HG03135 (cell line): ENCODE data around the gene PCSK5.
"Not testable (repeated sequence)": the region's sequence is repeated elsewhere in the genome, so short reads cannot be mapped to it uniquely, and the experiment has no call there.

Source experiments
- ATAC-seq: cut with Tn5 transposase; IDR thresholded peaks from one replicate; pipeline ENCODE4 v1.9.1; 2021; ENCODE audit warnings: mild to moderate bottlenecking, moderate library complexity; ENCODE audit not compliant: unreplicated experiment

The PCSK5 gene

DNA sequence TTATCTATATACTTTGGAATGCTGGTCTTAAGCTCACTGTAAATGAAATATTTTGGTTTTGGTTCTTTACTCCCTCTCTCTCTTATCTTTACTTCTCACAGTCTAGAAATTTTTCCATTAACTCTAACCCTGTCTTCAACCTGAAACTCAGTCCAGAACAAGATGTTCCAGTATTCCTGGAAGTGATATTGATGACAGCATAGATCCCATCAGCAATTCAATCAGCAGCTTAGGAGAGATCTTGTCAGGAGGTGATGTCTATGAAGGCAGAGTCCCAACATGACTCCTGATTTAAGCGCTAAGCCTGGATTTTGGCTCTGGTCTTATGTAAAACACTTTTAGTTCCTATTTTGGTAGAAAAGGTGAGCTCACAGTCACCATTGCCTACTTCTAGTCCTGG is 451.1 kb downstream of the PCSK5 start:
- ATAC-seq = no peak

DNA sequence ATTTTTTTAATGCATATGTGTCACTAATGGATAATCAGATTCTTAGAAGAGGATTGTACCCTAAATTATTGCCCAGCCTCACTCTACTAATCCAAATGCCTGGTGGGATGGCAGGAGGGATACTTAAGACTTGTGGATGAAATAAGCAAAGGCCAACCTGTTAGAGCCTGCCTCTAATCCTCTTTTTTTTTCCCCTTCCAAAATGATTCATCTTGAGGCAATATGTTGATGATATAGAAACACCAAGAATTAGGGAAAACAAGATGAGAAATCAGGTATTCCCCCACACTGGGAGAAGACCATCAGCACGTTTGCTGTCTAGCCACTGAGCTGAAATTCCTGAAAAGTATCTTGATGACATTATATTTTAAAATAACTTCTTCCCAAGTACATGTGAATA is 451.7 kb downstream of the PCSK5 start:
- ATAC-seq = no peak

DNA sequence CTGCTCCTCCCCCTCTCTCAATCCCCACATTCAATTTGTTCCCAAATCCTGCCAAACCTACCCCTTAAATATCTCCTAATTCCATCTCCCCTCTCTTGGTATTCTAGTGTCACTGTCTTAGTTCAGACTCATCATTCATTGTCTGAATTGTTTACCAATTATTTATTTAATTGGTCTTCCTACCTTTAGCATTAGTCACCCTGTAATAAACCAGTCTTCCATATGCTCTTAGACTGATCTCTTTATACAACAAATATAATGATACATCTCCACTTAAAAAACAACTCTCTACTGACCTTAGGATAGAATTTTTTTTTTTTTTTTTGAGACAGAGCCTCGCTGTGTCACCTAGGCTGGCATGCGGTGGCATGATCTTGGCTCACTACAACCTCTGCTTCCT is 452.4 kb downstream of the PCSK5 start:
- no peak for ATAC-seq

DNA sequence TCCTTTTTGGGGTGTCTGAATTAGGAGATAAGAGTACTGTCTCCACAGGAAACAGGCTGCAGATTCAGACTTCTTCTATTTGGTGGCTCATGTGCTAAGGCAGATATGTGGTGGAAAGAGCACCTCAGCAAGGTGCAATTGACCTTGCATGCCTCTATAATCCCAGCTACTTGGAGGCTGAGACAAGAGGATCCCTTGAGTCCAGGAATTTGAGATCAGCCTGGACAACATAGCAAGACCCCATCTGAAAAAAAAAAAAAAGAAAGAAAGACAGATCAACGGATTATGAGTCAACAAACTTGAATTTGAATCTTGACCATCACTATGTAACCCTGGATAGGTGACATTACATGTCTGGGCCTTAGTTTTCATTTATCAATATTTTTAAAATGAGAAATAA is 459.4 kb downstream of the PCSK5 start:
- no peak for ATAC-seq

DNA sequence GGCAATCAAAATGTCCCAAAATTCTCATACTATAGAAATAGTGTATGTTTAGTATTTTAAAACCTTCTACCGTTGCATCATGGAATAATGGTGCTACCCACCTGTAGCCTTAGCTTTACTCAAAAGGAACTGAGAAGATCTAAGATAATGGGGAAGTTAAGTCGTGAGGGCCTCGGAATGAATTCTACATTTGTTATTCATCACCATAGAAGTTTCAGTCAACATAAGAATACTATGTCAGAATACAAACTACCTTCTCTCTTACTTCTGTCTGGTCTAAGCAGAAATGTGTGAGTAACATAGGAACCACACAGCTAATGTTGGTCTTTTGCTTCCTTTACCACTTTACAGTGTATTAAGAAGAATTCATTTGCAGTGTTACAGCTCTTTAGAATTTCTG is 460.5 kb downstream of the PCSK5 start:
- ATAC-seq = no peak

DNA sequence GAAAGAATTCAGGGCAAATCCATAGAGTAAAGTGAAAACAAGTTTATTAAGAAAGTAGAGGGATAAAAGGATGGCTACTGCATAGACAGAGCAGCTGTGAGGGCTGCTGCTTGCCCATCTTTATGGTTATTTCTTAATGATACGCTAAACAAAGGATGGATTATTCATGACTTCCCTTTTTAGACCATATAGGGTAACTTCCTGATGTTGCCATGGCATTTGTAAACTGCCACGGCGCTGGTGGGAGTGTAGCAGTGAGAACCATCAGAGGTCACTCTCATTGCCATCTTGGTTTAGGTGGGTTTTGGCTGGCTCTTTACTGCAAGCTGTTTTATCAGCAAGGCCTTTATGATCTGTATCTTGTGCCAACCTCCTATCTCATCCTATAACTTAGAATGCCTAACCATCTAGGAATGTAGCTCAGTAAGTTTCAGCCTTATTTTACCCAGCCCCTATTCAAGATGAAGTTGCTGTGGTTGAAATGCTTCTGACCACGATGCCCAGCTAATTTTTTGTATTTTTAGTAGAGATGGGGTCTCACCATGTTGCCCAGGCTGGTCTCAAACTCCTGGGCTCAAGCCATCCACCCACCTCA is 461.6 kb downstream of the PCSK5 start:
- ATAC-seq = no peak

DNA sequence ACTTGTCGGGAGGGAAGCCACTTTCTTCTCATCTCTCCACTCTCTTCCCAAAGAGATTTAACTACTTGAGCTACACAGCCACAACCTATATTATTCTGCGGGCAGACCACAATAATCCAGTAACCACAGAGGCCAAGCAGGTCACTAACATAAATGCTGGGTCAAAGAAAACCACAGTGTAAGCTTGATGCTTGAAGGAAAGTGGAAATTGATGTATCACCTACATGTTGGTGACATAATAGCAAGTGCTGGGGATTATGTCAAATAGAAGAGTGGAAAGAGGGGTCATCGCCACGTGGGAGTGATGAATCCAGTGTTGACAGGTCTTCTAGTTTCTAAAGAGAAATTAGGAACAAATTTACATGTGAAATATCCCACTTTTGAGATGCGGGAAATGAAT is 462.8 kb downstream of the PCSK5 start:
- ATAC-seq = no peak

DNA sequence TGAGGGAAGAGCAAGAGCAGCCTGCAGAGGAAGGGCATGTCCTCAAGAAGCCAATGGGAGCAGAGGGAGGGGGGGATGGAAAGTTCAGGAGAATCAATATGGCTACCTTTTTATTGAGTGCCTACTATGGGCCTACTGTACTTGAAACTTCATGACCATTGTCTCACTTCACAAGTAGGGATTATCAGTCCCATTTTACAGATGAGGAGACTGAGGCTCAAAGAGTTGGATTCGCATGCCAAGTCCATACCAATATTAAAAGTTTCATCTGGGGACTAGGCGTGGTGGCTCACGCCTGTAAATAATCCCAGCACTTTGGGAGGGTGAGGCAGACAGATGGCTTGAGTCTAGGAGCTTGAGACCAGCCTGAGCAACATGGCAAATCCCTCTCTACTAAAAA is 463.7 kb downstream of the PCSK5 start:
- ATAC-seq = no peak

DNA sequence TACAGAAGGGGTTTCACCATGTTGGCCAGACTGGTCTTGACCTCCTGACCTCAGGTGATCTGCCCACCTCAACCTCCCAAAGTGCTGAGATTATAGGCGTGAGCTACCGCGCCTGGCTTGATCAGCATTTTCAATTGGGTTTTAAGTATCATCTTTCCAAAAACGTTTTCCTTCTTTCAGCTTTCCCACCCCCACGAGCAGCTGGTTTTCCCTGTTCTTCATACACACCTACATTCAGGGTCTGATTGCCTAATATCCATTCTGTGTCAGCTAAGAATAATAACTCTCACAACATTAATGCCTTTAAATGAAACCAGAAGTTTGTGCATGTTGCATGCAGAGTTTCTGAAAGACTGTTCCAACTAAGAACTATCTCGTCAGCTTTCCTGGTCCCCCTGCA is 465.4 kb downstream of the PCSK5 start:
- no peak for ATAC-seq

DNA sequence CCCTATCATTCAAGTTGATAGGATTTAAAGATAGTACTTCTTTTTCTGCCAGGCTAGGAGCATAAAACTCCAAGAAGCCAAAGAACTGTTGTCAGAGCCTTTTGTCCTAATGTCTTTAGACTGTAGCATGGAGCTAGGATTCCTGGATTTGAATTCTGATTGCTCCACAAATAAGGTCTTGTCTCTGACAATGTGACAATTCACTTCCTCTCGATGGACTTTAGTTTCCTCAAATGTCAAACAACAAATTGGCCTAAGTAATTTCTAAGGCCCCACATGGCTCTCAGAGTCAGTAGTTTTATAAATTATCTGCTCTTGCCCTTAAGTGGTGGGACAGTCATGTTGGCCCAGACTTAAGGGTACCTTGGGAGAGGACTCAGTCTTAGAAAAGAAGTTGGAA is 467.1 kb downstream of the PCSK5 start:
- no peak for ATAC-seq

DNA sequence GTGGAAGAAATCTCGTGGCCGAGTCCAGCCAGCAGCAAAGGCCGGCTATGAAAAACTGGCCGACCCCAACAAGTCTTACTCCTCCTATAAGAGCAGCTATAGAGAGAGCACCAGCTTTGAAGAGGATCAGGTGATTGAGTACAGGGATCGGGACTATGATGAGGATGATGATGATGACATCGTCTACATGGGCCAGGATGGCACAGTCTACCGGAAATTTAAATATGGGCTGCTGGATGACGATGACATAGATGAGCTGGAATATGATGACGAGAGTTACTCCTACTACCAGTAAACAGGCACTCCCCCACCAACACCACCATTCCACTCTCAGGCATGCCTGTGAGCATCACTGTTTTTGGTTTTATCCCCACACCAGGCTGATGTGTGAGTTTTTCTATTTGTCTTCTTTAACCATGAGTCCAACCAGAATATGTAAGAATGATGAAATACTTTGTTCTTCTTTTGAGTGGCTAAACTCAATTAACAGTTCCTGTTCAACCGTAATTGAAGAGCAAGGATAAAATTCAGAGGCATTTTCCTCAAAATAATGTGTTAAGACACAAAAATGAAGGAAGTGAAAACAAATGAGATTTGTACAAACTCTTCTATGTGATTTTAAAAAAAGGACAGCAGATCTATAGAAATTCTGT is 468.3 kb downstream of the PCSK5 start:
- ATAC-seq = no peak

DNA sequence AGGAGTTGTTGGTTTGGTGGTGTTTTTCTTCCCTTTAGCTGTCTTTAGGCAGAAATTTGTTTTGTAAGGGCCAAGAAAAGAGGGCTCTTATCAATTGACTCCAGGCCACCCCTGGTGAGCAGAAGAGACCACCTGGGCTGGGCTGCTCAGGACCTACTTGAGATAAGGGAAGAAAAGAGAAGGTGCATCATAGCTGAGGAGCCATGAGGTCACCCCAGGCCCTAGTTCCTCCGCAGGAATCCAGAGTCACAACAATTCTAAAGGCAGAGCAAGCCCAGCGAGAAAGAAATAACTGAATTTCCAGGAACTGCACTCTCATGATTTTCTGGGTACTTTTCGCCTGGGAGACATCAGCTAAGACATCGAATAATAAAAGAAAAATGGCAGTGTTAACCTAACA is 468.9 kb downstream of the PCSK5 start:
- ATAC-seq = no peak

DNA sequence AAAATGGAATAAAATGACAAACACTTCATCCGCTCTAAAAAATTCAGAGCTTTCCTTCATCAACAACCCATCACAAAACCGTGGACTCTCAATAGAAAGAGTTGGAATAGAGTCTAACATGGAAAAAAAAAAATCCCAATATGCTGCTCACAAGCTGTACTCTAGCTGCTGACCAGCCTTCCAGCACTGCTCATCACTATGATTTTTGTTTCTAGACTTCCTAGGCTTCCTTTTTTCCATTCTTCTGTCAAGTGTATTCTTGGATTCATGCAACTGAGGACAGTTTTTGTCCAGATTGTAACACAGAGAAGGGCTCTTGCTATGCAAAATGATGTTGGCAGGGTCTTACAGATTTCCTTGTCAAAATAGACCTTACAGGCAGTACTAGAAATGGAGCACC is 469.3 kb downstream of the PCSK5 start:
- ATAC-seq = no peak

DNA sequence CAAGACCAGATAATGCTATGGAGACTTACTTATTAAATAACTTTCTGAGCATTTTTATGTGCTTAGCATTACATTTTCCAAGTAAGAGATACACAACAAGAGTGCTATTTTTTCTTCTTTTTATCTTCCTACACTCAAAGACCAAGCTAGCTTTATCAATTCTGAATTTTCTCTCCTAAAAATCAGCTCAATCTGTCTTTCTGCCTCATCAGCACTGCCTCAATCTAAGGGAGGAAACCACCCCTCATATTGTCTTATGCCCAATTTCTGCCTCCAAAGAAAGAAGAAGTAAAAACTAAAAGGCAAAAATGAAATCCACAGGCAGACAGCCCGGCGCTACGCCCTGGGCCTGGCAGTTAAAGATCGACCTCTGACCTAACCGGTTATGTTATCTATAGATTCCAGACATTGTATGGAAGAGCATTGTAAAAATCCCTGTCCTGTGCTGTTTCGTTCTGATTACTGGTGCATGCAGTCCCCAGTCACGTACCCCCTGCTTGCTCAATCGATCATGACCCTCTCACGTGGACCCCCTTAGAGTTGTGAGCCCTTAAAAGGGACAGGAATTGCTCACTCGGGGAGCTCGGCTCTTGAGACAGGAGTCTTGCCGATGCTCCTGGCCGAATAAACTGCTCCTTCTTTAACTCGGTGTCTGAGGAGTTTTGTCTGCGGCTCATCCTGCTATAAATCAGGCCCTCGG is 472.0 kb downstream of the PCSK5 start:
- not testable (repeated sequence) for ATAC-seq

DNA sequence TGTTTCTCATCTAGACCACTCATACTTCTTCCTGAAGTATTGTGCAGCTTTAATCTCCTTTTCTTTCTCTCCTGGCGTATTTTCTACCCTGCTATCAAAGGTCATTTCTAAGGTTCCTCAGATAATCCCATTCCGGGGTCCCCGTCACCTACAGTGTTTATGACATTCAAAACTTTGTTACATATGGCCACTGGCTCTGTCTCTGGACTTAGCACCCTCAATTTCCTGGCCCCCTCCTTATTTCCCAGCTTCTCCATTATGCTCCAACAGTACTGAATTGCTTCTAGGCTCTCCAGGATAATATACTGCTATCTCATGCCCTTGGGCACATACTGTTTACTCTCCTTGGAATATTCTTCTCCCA is 472.5 kb downstream of the PCSK5 start:
- no peak for ATAC-seq

DNA sequence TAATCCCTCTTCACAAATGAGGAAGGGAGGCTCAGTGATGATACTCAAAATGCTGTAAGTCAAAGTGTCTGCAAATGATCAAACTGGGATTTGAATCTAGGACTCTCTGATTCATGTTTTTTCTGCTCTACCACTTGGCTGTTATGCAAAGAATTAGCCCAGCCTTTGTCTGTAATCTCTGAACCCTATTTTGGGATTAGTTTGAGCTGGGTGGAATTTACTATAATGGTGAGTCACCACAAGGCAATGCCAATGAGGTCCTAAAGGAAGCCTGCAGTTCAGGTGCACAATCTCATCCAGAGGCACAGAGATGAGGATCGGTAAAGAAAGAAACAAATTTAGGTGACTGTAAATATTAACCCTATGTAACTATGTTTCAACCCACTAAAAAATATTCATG is 474.6 kb downstream of the PCSK5 start:
- no peak for ATAC-seq

DNA sequence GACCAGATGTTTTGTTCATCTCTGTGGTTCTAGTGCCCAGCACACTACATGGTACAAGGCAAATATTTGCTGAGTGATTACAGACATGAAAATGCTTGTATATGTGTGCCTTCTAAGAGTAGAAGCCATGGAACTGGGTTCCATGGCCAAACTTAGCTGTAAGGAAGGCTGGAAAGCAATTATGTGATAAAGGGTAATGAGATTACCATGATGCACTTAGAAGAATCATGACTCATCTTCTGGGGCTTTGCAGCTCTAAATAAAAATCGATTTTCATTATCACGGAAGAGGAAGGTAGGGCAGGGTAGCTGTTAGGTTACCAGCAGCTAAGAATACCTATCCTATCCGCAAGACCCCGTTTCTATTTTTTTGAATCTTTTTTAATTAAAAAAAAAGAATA is 475.8 kb downstream of the PCSK5 start:
- ATAC-seq = no peak

DNA sequence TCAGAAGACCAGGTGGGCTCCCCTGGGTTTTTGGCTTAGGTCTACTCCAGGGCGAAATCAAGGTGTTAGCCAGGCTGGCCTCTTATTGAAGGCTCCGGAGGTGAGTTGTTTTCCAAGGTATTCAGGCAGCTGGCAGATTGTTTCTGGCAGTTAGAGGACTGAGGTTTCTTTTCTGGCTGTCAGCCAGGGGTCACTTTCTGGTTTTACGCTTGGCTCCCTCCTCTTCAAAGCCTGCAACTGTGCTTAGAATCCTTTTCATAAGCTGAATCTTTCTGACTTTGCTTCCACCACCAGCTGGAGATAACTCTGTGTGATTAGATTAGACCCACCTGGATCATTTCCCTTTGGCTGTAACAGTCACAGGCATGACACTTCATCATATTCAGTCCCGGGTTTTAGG is 479.1 kb downstream of the PCSK5 start:
- peak; percentile 55 for ATAC-seq

DNA sequence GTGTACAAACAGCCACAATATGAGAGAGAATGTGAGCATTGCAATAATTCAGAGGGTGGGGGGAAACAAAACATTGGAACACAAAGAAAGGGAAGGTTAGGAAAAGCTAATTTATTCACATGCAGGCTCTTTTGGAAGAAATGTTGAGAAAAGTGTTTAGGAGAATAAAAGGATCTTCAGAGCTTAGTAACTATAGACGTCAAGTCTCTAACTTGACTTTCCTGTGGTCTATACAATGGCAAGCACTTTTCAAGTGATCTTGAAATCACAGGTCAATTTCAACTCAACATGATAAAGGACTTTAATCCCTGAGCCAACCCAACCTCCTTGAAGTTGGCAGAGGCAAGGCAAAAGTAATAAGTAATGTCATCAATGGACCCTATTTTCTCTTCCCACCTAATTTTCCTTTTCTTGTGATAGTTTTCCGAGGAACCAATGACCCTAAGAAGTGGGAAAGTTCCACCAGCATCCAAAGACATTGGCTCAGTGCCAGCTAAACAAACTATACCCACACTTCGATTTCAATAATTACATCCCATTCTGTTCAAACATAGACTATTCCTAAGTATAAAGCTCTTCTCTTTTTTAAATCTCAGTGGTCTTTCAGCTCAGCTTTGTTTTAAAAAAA is 480.0 kb downstream of the PCSK5 start:
- no peak for ATAC-seq

DNA sequence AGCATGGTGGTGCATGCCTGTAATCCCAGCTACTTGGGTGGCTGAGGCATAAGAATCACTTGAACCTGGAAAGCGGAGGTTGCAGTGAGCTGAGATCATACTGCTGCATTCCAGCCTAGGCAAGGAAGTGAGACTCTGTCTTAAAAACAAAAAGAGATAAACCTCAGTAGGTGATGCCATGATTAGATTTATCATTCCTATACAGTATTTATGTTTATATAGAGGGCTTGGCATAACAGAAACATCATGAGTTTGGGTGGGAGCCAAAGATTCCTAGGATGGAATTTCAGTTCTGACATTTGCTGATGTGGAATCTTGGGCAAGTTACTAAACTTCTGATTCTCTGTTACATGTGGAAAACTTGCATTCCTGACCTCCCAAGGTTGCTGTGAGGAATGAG is 481.4 kb downstream of the PCSK5 start:
- no peak for ATAC-seq

DNA sequence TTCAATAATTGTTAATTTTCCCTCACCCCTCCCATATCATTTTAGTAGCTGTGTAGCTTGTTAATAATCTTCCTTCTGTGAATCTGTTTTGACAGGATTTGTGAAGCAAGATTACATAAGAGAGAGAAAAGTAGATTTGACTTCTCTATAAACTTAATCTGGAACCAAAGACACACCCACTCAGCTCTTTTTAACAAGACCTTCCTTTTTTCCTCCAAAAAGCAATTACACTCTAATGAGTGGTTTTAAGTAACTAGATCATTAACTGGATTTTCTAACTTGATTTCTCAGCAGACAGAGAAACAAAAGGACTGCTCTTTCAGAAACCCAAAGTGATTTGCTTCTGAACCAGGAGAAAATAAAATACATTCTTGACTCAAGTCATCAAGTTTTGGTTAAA is 481.9 kb downstream of the PCSK5 start:
- ATAC-seq = no peak

DNA sequence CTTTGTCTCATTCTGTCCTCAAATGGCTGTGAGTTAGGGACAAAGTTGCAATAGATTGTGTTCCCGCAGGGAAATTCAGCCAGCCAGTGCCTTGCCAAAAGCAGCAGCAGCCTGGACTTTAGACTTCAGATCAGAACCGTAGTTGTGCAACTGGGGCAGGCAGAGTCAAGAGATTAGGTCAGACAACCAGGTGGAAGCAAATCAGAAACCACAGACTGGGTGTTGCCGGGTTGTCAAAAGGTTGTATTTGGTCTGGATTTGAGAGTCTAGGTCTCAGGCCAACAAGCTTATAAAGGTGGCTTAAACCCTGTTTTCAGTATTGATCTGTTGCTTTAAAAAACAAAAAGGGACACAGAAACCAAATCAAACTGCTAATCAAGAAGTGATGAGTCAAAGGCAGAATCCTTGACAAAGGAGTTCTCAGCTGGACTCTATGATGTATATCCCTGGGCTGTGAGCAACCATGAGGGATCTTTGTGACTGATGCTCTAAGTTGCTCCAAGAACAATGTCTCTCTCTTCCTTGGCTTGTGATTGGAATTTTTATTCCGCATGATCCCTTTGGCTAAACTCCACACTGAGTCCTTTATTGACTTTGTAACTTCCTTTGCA is 482.8 kb downstream of the PCSK5 start:
- no peak for ATAC-seq
